GM12878 (cell line): ENCODE measurements around the gene MAP3K5. TPM values are rescaled to one million over a fixed set of nuclear protein-coding genes. Genes with fewer than 3 reads are reported as not detected.

Source experiments
- ATAC-seq: fragments of 200-7000 bp; cut with Tn5 transposase; 3 replicates; pipeline ENCODE4 v1.9.1; 2020; ENCODE audit warnings: mild to moderate bottlenecking, moderate library complexity
- BruUV-seq: library from RNA; stranded (reverse); fragments of 400-500 nt; replicated peaks from 2 replicates; lab custom pipeline; 2021; lab: Mats Ljungman, UMichigan
- CTCF ChIA-PET: fragments of 300-600 bp; sonication (Branson Sonifier 250); formaldehyde crosslinking; extraction: SDS; loops from one replicate; lab custom pipeline; 2021; ENCODE audit warnings: inconsistent platforms; lab: Yijun Ruan, JAX
- POLR2A ChIA-PET: fragments of 350-600 bp; formaldehyde crosslinking; extraction: SDS; loops from one replicate; lab custom pipeline; 2021; ENCODE audit warnings: inconsistent platforms; lab: Charles Lee
- RAD21 ChIA-PET: fragments of 300-600 bp; sonication (Branson Sonifier 250); formaldehyde crosslinking; loops from one replicate; lab custom pipeline; 2023; ENCODE audit warnings: antibody characterized with exemption; ENCODE audit not compliant: unreplicated experiment; lab: Charles Lee
- SMC1A ChIA-PET: fragments of 300-600 bp; sonication (Branson Sonifier 250); formaldehyde crosslinking; loops from one replicate; lab custom pipeline; 2023; ENCODE audit not compliant: unreplicated experiment, uncharacterized antibody; lab: Charles Lee
- DNase-seq: peaks from one replicate; pipeline ENCODE4 v3.0.0-alpha.2; 2011; ENCODE audit warnings: low read depth, low spot score
- FAIRE-seq: peaks from 3 replicates; lab custom pipeline; 2011; peaks lifted over from hg19 to GRCh38; lab: Jason Lieb, UNC
- H2AFZ ChIP-seq: 2 replicates; pipeline ENCODE4 v1.6.0; 2011; ENCODE audit warnings: low read depth, low read length, control low read depth; ENCODE audit not compliant: control insufficient read depth
- H3K27ac ChIP-seq: 2 replicates; pipeline ENCODE4 v1.5.1; 2011; ENCODE audit warnings: control low read depth; ENCODE audit not compliant: control insufficient read depth, insufficient read depth
- H3K27me3 ChIP-seq, 2 experiments: replicated peaks in 1 of 2; 2 replicates each; pipeline versions ENCODE4 v1.6.0 to v1.6.1; 2011; ENCODE audit warnings: low read length in 1 of 2; ENCODE audit not compliant: control insufficient read depth in 2 of 2, insufficient read depth in 2 of 2
- H3K36me3 ChIP-seq, 2 experiments: 2 replicates each; pipeline ENCODE4 v1.5.1; 2011; ENCODE audit warnings: low read length in 1 of 2; ENCODE audit not compliant: control insufficient read depth in 2 of 2, insufficient read depth in 2 of 2
- H3K4me1 ChIP-seq: 2 replicates; pipeline ENCODE4 v1.6.1; 2011; ENCODE audit warnings: mild to moderate bottlenecking, low read length, moderate library complexity, mixed read lengths; ENCODE audit not compliant: control insufficient read depth, insufficient read depth
- H3K4me2 ChIP-seq: 2 replicates; pipeline ENCODE4 v1.6.0; 2011; ENCODE audit warnings: control low read depth; ENCODE audit not compliant: control insufficient read depth, insufficient read depth
- H3K4me3 ChIP-seq: fragments of 200-600 bp; sonication (generic); 2 replicates; pipeline ENCODE4 v1.5.1; 2016
- H3K79me2 ChIP-seq: 2 replicates; pipeline ENCODE4 v1.6.0; 2011; ENCODE audit warnings: low read length; ENCODE audit not compliant: control insufficient read depth, insufficient read depth
- H3K9ac ChIP-seq: 2 replicates; pipeline ENCODE4 v1.8.0; 2011; ENCODE audit warnings: low read length, control low read depth, mixed read lengths; ENCODE audit not compliant: control insufficient read depth, insufficient read depth
- H3K9me3 ChIP-seq: replicated peaks from 3 replicates; pipeline ENCODE4 v1.5.1; 2011; ENCODE audit warnings: mild to moderate bottlenecking, low read length; ENCODE audit not compliant: control insufficient read depth, insufficient read depth
- H4K20me1 ChIP-seq: 2 replicates; pipeline ENCODE4 v1.6.0; 2011; ENCODE audit not compliant: control insufficient read depth, insufficient read depth
- BACH1 ChIP-seq: fragments of 450-650 bp; IDR thresholded peaks from 2 replicates; pipeline ENCODE4 v1.6.1; 2017; ENCODE audit warnings: mild to moderate bottlenecking, borderline replicate concordance
- BHLHE40 ChIP-seq, 2 experiments: fragments of 450-650 bp in 1 of 2; IDR thresholded peaks; 2 replicates each; pipeline ENCODE4 v1.6.1; 2011 to 2017; ENCODE audit warnings: low read depth in 2 of 2, borderline replicate concordance in 1 of 2, improper control_type of control experiment in 1 of 2, low read length in 1 of 2, mild to moderate bottlenecking in 1 of 2
- CHD2 ChIP-seq: IDR thresholded peaks from 2 replicates; pipeline ENCODE4 v1.6.1; 2011; ENCODE audit warnings: low read depth, low read length, improper control_type of control experiment, borderline replicate concordance
- ESRRA ChIP-seq: IDR thresholded peaks from 2 replicates; pipeline ENCODE4 v1.6.1; 2012; ENCODE audit warnings: mild to moderate bottlenecking, low read length, improper control_type of control experiment
- JUNB ChIP-seq: IDR thresholded peaks from 2 replicates; pipeline ENCODE4 v1.6.1; 2016; ENCODE audit warnings: antibody characterized with exemption, mild to moderate bottlenecking
- MTA3 ChIP-seq: IDR thresholded peaks from 2 replicates; pipeline ENCODE4 v1.6.1; 2012; ENCODE audit warnings: low read length, inconsistent platforms, borderline replicate concordance
- NBN ChIP-seq: fragments of 450-650 bp; IDR thresholded peaks from 2 replicates; pipeline ENCODE4 v1.6.1; 2016
- SIX5 ChIP-seq: IDR thresholded peaks from 2 replicates; pipeline ENCODE4 v1.6.1; 2011; ENCODE audit warnings: mild to moderate bottlenecking, low read depth, low read length, moderate library complexity; ENCODE audit not compliant: severe bottlenecking
- SMARCA5 ChIP-seq: fragments of 450-650 bp; IDR thresholded peaks from 2 replicates; pipeline ENCODE4 v1.6.1; 2017; ENCODE audit warnings: mild to moderate bottlenecking
- SRF ChIP-seq, 2 experiments: IDR thresholded peaks; 2 replicates each; pipeline ENCODE4 v1.6.1; 2011; ENCODE audit warnings: low read depth in 2 of 2, low read length in 2 of 2, mild to moderate bottlenecking in 1 of 2, moderate library complexity in 1 of 2
- TAF1 ChIP-seq: IDR thresholded peaks from 2 replicates; pipeline ENCODE4 v1.6.1; 2011; ENCODE audit warnings: mild to moderate bottlenecking, low read depth, low read length, borderline replicate concordance
- ZBED1 ChIP-seq: IDR thresholded peaks from 2 replicates; pipeline ENCODE4 v1.6.1; 2016; ENCODE audit warnings: borderline replicate concordance
- ZNF622 ChIP-seq: fragments of 450-650 bp; IDR thresholded peaks from 2 replicates; pipeline ENCODE4 v1.6.1; 2017; ENCODE audit warnings: mild to moderate bottlenecking, inconsistent platforms
- WGBS: methylation state at CpG from one replicate; pipeline ENCODE4 v1.1.6; 2016; ENCODE audit warnings: low lambda C conversion rate; ENCODE audit not compliant: insufficient replicate concordance, insufficient coverage; ENCODE audit errors: missing lambda C conversion rate; 5-methylcytosine and 5-hydroxymethylcytosine counted together
- in situ Hi-C: fragments of 300-500 bp; cut with MboI; formaldehyde crosslinking; loops from 9 replicates; pipeline ENCODE4 v1.14.3; 2018; ENCODE audit warnings: mixed read lengths
- intact Hi-C: fragments of 100-400 bp; cut with micrococcal nuclease; formaldehyde crosslinking; loops from one replicate; pipeline ENCODE4 v1.14.2; 2022; ENCODE audit not compliant: unreplicated experiment
- polyA plus RNA-seq, 11 experiments: library from polyadenylated mRNA; depleted of rRNA in 4 of 11; unstranded in 6 of 11; stranded (reverse) in 5 of 11; fragments of >200 nt; fragmentation: Nextera tagmentation in 4 of 11; fragmentation: Illumina TruSeq in 1 of 11; extraction: Ambion mirVana in 4 of 11; extraction: Trizol in 1 of 11; gene quantifications; 1 replicate in 1 of 11; 2 replicates in 10 of 11; pipeline versions ENCODE4 v1.2.1 to v1.2.3, GENCODE V29; 2011 to 2016; ENCODE audit warnings: inconsistent platforms in 2 of 11, missing spikeins in 2 of 11, low read depth in 1 of 11
- total RNA-seq, 4 experiments: library from RNA; depleted of rRNA in 3 of 4; stranded (reverse); fragments of >200 nt in 3 of 4; fragmentation: Illumina TruSeq in 1 of 4; extraction: Trizol in 1 of 4; gene quantifications; 2 replicates each; pipeline versions ENCODE4 v1.2.1 to v1.2.3, GENCODE V29; 2013 to 2021
- TF ChIP-seq, protein P1 (sequence below): fragments of 450-650 bp; formaldehyde crosslinking; IDR thresholded peaks from 2 replicates; pipeline ENCODE4 v1.5.0; 2022; ENCODE audit warnings: mild to moderate bottlenecking, missing genetic modification characterization

The MAP3K5 gene
- total and polyA plus RNA-seq, 10 of the 15 experiments (the other 5 are each of a cell fraction or from before 2014, with no cell fraction given) = 5.4 to 34.3 (median 26.4) TPM

GRCh38 chr6:136726837-136727557 lies 65.3 kb downstream of the MAP3K5 start:
- no peak overlapping the region for H2AFZ ChIP-seq
- ChIA-PET SMC1A (interaction anchor here (1.6 to 20.2 kb wide), 6 partner anchors 10 to 60 kb away, joined by 6 to 446 read pairs (median 44); partner anchors contain the start of gene MAP3K5), RAD21 (interaction anchor here (1.2 to 5.8 kb wide), 4 partner anchors 10 to 64 kb away, joined by 4 to 58 read pairs (median 24); partner anchors contain the start of gene MAP3K5), POLR2A (interaction anchor here (1.3 to 4.5 kb wide), 4 partner anchors 8 to 65 kb away, joined by 3 to 23 read pairs (median 10); partner anchors contain the start of gene MAP3K5), CTCF (interaction anchor here (1.2 kb wide), 1 partner anchor 9 kb away, joined by 3 read pairs; no protein-coding TSS in a partner anchor)
- no peak for TF ChIP-seq BACH1
- TF ChIP-seq SRF (IDR thresholded peaks at IDR 0.05; ENCODE audit: low read depth in 2 of 2, low read length in 2 of 2) = no peak
- no peak for TF ChIP-seq BHLHE40 (IDR thresholded peaks at IDR 0.05; ENCODE audit: borderline replicate concordance in 1 of 2, low read depth in 2 of 2, low read length in 1 of 2)
- TF ChIP-seq SIX5 = no peak
- TF ChIP-seq, protein P1, sequence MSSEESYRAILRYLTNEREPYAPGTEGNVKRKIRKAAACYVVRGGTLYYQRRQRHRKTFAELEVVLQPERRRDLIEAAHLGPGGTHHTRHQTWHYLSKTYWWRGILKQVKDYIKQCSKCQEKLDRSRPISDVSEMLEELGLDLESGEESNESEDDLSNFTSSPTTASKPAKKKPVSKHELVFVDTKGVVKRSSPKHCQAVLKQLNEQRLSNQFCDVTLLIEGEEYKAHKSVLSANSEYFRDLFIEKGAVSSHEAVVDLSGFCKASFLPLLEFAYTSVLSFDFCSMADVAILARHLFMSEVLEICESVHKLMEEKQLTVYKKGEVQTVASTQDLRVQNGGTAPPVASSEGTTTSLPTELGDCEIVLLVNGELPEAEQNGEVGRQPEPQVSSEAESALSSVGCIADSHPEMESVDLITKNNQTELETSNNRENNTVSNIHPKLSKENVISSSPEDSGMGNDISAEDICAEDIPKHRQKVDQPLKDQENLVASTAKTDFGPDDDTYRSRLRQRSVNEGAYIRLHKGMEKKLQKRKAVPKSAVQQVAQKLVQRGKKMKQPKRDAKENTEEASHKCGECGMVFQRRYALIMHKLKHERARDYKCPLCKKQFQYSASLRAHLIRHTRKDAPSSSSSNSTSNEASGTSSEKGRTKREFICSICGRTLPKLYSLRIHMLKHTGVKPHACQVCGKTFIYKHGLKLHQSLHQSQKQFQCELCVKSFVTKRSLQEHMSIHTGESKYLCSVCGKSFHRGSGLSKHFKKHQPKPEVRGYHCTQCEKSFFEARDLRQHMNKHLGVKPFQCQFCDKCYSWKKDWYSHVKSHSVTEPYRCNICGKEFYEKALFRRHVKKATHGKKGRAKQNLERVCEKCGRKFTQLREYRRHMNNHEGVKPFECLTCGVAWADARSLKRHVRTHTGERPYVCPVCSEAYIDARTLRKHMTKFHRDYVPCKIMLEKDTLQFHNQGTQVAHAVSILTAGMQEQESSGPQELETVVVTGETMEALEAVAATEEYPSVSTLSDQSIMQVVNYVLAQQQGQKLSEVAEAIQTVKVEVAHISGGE (CRISPR knock-in tag) = no peak
- TF ChIP-seq ESRRA = no peak
- no peak for TF ChIP-seq NBN
- no peak for TF ChIP-seq ZBED1
- no peak for TF ChIP-seq ZNF622
- TF ChIP-seq TAF1 = no peak
- TF ChIP-seq MTA3 = no peak
- TF ChIP-seq CHD2 = no peak
- TF ChIP-seq SMARCA5 = no peak
- TF ChIP-seq JUNB = no peak
- H3K4me1 ChIP-seq = peaks cover 28% of the 10 kb centered on the region
- H3K36me3 ChIP-seq = peaks cover 0 to 6% of the 10 kb centered on the region in 2 experiments; a peak in 1 of 4 replicates
- intact Hi-C loops = no loop called here
- DNase-seq (no peak), ATAC-seq (no peak), FAIRE-seq (no peak)
- peaks cover 1% of the 10 kb centered on the region; the same call in 2 of the 3 replicates for H3K9me3 ChIP-seq
- BruUV-seq = no TSS peak
- H3K4me2 ChIP-seq = no peak overlapping the region
- H3K4me3 ChIP-seq = no peak overlapping the region
- peaks cover 95% of the 10 kb centered on the region for H3K79me2 ChIP-seq
- H4K20me1 ChIP-seq = no peaks in the 10 kb centered on the region
- WGBS = 79% methylated on average over 3 of the region's 3 CpGs
- no peak overlapping the region for H3K9ac ChIP-seq
- H3K27me3 ChIP-seq = no peaks in the 10 kb centered on the region
- H3K27ac ChIP-seq = no peak overlapping the region
- in situ Hi-C loops = no loop called here
